Cardiac fibroblast (primary cell): ENCODE measurements around the gene LGI1.

Source experiments
- DNase-seq, 2 donors: peaks; one replicate each; pipeline versions ENCODE4 v3.0.0 to v3.0.0-alpha.2; 2010; ENCODE audit warnings: low read depth in 2 of 2
- H3K4me3 ChIP-seq, 2 donors: replicated peaks in 1 of 2; 1 replicate in 1 of 2; 2 replicates in 1 of 2; pipeline ENCODE4 v1.5.1; 2011; ENCODE audit warnings: low read depth in 2 of 2, low read length in 2 of 2, mild to moderate bottlenecking in 2 of 2, moderate library complexity in 1 of 2
- TF ChIP-seq, protein P1 (sequence below): IDR thresholded peaks from one replicate; pipeline ENCODE4 v1.5.1; 2011; ENCODE audit warnings: low read depth, mild to moderate bottlenecking, low read length, inconsistent platforms

Gene LGI1

DNA sequence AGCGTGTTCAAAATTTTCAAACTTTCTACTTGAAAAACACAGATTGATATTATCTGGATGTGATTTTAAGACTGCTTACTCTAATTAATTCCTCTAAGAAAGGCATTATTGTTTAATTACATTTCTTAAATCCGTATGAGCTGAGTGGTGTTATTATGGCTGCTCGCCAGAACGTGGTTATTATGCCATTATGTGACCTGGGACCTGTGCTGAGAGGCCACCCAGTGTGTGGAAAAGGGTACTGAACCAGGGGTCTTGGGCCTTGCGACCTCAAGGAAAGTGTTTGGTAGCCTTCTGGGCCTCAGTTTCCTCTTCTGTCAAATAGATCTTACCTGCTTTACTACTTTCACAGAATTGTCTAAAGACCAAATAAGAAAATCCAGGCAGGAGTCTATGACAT, 15.4 kb downstream of the LGI1 start:
- TF ChIP-seq, protein P1, sequence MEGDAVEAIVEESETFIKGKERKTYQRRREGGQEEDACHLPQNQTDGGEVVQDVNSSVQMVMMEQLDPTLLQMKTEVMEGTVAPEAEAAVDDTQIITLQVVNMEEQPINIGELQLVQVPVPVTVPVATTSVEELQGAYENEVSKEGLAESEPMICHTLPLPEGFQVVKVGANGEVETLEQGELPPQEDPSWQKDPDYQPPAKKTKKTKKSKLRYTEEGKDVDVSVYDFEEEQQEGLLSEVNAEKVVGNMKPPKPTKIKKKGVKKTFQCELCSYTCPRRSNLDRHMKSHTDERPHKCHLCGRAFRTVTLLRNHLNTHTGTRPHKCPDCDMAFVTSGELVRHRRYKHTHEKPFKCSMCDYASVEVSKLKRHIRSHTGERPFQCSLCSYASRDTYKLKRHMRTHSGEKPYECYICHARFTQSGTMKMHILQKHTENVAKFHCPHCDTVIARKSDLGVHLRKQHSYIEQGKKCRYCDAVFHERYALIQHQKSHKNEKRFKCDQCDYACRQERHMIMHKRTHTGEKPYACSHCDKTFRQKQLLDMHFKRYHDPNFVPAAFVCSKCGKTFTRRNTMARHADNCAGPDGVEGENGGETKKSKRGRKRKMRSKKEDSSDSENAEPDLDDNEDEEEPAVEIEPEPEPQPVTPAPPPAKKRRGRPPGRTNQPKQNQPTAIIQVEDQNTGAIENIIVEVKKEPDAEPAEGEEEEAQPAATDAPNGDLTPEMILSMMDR, result no peak
- DNase-seq, result no peak
- no peak overlapping the region for H3K4me3 ChIP-seq

DNA sequence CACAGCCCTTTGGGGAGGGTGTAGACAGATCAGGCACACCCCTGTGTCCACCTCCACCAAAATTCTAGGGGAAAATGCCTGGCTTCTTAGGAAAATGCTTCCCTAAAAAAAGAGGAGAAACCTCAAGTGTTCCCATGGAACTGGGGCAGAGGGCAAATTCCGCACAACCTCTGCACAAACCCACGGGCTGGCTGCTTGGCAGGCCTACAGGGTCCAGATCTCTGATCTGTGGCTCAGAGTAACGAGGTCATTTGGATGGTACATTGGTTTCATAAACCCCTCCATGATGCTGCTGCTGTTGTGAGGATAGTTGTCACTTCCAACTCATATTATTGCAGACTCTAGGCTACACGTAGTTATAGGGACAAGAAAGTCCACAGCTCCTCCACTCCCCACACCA, 16.0 kb downstream of the LGI1 start:
- TF ChIP-seq, protein P1, result no peak
- no peak for DNase-seq
- H3K4me3 ChIP-seq, result no peak overlapping the region

DNA sequence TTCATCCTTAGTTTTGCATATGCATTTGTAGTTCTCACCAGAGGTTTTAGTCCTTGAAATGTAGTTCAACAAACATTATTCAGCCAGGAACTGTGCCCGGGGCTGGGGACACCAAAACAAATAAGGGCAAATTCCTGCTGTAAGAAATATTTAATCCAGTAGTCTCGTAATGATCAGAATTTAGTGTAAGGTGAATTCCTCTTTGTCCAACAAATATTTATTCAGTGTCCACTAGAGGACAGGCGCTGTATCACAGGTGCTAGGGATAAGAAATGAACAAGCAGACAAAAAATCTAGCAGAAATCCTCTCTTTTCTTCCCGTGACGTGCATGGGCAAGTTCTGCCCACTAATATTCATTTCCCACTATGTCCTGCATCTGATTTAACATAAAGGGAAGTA, 17.6 kb downstream of the LGI1 start:
- TF ChIP-seq, protein P1, result no peak
- no peak for DNase-seq
- no peak overlapping the region for H3K4me3 ChIP-seq

DNA sequence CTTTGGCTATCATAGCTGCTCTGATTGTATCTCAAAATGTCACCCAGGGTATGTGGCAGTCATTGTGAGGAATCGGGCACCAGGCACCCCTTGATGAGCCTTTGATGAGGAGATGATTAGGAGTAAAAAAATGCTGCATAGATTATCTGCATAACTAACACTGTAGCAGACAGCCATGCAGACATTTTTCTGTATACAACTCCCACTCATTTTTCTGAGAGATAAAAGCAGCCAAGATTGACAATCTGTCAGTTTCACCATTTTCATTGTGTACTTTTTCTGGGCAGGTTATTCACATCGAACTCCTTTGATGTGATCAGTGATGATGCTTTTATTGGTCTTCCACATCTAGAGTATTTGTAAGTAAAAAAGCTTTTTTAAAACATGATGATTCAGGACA, 19.4 kb downstream of the LGI1 start:
- no peak overlapping the region for H3K4me3 ChIP-seq
- no peak for DNase-seq
- TF ChIP-seq, protein P1, result no peak

DNA sequence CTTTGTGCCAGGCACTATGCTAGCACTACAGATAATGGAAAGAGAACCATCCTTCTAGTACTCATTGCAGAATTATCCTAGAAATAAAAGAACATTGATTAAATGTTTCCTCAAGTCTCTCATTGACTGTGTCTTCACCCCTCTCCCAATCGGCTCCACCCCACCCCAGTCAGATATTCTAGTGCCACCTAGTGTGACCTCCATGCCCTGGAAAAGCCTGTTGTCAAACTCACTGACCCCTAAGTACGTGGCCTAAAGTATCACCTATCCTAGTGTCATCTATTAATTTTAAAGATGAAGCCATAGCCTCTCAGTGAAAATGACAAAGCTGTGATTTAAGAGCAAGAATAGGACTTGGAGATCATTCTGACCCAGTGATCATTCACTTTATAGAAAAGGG, 26.3 kb downstream of the LGI1 start:
- no peak overlapping the region for H3K4me3 ChIP-seq
- TF ChIP-seq, protein P1, result no peak
- DNase-seq, result no peak

DNA sequence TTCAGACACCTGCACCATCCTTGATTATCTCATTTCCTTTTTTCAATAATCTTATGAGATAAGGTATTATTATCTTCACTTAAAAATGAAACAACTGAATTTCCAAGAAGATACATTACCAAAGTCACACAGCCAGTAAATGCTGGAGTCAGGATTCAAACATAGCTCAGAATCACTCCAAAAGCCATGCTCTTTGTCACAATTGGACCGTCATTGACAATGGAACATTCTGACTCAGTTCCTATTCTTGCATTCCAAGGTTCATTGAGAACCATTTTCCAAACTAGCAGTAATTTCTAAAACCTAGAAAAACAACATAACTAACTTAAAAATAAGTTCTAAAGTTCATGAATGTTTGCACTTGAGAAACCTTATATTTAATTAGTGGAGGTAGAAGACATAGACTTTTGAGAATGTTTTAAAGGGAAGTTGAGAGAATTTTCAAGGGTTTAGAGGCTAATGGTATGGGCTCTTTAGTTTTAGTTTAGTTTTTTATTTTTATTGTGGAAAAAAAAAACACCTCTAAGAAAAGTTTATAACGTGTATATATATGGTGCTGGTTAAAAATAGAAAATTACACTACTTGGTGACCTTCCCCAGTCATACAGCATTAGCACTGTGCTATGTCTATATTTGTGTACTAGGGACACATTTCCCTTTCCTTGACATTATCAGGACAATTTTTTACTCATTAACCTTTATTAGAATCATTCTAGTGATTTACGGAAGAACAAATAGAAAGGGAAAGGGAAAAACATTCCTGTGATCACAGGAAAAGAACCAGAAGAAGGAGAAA, 30.9 kb downstream of the LGI1 start:
- no peak overlapping the region for H3K4me3 ChIP-seq
- DNase-seq, result no peak
- TF ChIP-seq, protein P1, result no peak

DNA sequence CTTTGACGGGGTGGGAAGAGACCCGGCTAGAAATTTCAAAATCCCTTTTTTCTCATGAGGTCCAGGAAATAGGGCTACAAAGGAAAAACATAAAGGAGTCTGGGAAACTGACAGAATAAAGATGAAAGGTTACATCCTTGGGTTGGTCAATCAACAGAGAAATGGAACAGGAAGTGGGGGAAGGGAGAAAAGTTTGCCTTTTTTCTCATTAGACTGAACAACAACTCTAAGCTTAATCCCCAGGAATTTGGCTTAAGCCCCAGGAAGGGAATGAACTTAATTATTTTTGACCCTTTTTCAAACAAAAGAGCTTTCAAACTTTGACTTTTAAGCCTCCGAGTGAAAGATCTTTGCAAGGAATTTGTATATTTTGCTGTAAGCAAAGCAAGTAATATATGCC, 32.7 kb downstream of the LGI1 start:
- DNase-seq, result no peak
- TF ChIP-seq, protein P1, result no peak
- no peak overlapping the region for H3K4me3 ChIP-seq
